Breast epithelium (tissue), 3 donors: ENCODE measurements around the gene APOOL.

Source experiments
- CTCF ChIP-seq, 3 donors: fragments of 450-650 bp; IDR thresholded peaks; one replicate each; pipeline ENCODE4 v1.5.1; 2016 to 2017; ENCODE audit warnings: antibody characterized with exemption in 3 of 3, mild to moderate bottlenecking in 3 of 3, moderate library complexity in 3 of 3
- POLR2A ChIP-seq: fragments of 450-650 bp; IDR thresholded peaks from one replicate; pipeline ENCODE4 v1.6.1; 2016; ENCODE audit warnings: antibody characterized with exemption, mild to moderate bottlenecking, moderate library complexity
- POLR2AphosphoS5 ChIP-seq, 3 donors: sonication (generic); formaldehyde crosslinking; IDR thresholded peaks; one replicate each; pipeline ENCODE4 v1.6.1; 2017; ENCODE audit warnings: antibody characterized with exemption in 3 of 3

DNA sequence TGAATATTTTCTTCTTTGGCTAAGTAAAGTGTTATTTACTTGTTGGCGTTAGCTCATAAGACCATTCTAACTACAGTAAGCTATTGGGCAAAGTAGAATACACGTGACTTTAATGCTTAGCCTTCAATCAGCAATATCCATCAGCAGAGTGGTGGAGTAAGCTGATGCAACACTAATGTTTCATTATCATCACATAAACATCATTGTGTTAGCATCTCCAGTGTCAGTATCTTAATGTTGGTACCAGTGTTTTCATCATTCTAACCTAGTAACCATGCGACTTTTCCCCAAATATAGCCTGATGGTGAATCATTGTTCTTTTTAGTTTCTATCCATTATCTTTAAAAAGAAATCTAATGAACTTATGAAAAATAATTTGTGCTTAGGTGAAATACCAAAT lies 48.5 kb downstream of the APOOL start:
- no peak for TF ChIP-seq CTCF (IDR thresholded peaks at IDR 0.05)
- no peak for TF ChIP-seq POLR2A
- no peak for TF ChIP-seq POLR2AphosphoS5 (IDR thresholded peaks at IDR 0.05)
